ENCODE results near the gene CAMSAP2.

CAMSAP2 gene

DNA sequence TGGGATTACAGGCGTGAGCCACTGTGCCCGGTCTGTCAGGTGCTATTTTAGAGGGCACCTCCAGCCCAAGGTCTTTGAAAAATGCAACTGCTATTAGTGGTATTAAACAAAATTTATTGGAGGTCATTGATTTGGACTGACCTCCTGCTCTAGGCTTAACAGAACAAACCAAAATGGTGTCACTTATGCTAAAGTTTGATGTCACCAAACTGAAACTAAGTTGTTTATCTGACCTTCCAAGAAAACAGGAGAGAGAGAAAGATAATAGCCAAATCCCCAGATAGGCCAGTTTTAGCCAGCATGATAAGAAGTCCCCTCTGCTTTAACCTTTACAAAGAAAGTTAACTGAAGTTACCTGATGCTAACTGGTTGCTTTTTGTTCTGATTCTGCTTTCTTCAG lies 147.9 kb downstream of the CAMSAP2 start:
- H3K27ac ChIP-seq: no peak overlapping the region
- TF ChIP-seq, protein P1, sequence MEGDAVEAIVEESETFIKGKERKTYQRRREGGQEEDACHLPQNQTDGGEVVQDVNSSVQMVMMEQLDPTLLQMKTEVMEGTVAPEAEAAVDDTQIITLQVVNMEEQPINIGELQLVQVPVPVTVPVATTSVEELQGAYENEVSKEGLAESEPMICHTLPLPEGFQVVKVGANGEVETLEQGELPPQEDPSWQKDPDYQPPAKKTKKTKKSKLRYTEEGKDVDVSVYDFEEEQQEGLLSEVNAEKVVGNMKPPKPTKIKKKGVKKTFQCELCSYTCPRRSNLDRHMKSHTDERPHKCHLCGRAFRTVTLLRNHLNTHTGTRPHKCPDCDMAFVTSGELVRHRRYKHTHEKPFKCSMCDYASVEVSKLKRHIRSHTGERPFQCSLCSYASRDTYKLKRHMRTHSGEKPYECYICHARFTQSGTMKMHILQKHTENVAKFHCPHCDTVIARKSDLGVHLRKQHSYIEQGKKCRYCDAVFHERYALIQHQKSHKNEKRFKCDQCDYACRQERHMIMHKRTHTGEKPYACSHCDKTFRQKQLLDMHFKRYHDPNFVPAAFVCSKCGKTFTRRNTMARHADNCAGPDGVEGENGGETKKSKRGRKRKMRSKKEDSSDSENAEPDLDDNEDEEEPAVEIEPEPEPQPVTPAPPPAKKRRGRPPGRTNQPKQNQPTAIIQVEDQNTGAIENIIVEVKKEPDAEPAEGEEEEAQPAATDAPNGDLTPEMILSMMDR (conservative IDR thresholded peaks at IDR 0.05; ENCODE audit: low read depth): no peak
- ChIA-PET CTCF (no interaction called here), POLR2A (ENCODE audit: low non-redundant PET) (no interaction called here)
- no peak for DNase-seq (ENCODE audit: low spot score)

DNA sequence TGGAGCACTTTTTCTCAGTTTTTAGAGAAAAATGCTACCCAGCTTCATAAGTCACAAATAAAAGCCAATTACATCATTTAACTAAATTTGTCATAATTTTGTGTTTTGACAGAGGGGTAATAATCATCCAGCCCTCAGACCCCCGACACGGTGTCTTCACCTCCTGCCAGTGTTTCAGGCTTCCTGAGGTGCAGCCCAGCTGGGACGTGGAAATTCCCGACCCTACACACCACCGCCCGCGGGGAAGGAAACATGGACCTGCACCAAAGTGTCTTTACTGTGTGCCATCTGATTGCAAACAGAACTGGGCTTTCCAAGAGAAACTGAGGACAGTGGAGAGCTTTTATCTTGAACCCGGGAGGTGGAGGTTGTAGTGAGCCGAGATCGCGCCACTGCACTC lies 148.3 kb downstream of the CAMSAP2 start:
- no peak overlapping the region for H3K27ac ChIP-seq
- TF ChIP-seq, protein P1 (conservative IDR thresholded peaks at IDR 0.05; ENCODE audit: low read depth): no peak
- DNase-seq (ENCODE audit: low spot score): no peak
- ChIA-PET CTCF (no interaction called here), POLR2A (ENCODE audit: low non-redundant PET) (no interaction called here)

DNA sequence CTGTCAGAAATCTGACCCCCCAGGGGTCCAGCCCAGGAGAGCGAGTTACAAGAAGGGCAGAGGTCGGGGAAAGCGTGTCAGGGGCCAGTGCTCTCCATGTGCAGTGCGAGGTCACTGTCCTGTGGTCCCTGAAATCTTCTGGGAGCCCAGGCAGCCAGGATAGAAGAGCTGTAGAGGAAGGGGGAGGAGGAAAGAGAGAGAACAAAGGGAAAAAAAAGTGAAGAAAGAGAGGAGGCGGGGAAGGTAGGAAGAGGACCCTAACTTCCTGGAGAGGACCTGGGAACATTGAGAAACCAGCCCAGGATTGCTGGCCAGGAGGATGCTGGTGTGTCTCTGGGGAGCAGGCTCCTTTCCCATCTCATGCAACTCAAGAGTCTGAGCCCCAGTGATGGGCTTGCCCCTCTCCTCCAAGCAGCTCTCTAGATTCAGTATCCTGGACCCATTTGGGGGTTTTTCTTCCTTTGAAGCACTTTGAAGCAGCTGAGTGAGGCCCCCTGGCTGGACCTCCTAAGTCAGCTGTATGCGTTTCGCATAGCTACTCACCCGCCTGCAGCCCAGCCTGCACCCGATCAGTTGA lies 149.2 kb downstream of the CAMSAP2 start:
- POLR2A ChIA-PET (ENCODE audit: low non-redundant PET): no interaction called here
- TF ChIP-seq, protein P1 (conservative IDR thresholded peaks at IDR 0.05; ENCODE audit: low read depth): no peak
- CTCF ChIA-PET: interaction anchor here (1.2 to 1.4 kb wide), 2 partner anchors 84 to 329 kb away, joined by 4 to 5 read pairs; no protein-coding TSS in a partner anchor
- no peak overlapping the region for H3K27ac ChIP-seq
- DNase-seq (ENCODE audit: low spot score): no peak

DNA sequence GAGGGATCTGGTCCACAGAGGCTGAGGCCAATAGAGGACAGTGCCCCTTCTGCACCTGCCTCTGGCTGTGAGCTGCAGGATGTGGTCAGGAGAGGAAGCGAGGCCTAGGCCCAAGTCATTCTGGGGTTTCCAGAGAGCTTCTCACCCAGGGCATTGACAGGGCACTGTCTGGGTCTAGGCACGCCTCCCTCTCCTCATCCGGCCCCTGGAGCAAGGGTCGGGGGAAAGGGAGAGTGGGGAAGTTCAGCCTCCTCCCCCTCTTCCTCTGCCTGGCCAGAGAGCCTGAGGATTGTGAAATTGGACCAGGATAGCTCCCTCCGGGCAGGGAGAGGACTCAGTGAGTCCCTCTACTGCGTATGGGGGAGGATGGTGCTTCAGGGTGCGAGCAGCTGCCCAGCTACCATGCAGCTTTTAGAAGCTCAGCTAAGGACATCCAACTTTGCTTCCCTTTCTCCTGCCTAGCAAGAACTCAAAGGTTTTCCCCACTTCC lies 149.7 kb downstream of the CAMSAP2 start:
- DNase-seq (ENCODE audit: low spot score): no peak
- ChIA-PET POLR2A (ENCODE audit: low non-redundant PET) (no interaction called here), CTCF (interaction anchor here (1.2 to 1.4 kb wide), 2 partner anchors 83 to 330 kb away, joined by 4 to 5 read pairs; no protein-coding TSS in a partner anchor)
- H3K27ac ChIP-seq: no peak overlapping the region
- TF ChIP-seq, protein P1 (conservative IDR thresholded peaks at IDR 0.05; ENCODE audit: low read depth): no peak

DNA sequence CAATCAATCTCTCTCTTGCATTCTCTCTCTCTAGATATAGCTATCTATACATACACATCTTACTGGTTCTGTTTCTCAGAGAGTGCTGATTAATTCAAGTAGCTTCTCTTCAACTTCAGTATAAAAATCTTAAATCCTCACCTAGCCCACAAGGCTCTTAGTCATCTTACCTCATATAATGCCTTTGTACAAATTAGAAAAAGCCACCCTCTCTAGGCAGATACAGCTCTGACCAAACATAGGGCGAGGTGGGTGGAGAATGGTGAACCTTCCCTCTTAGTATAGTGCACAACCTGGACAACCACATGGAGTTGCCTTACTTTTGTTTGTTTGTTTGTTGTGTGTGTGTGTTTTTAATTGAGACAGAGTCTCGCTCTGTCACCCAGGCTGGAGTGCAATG lies 150.9 kb downstream of the CAMSAP2 start:
- TF ChIP-seq, protein P1 (conservative IDR thresholded peaks at IDR 0.05; ENCODE audit: low read depth): no peak
- ChIA-PET POLR2A (ENCODE audit: low non-redundant PET) (no interaction called here), CTCF (interaction anchor here (0.7 kb wide), 1 partner anchor 365 kb away, joined by 3 read pairs; no protein-coding TSS in a partner anchor)
- no peak for DNase-seq (ENCODE audit: low spot score)
- no peak overlapping the region for H3K27ac ChIP-seq

DNA sequence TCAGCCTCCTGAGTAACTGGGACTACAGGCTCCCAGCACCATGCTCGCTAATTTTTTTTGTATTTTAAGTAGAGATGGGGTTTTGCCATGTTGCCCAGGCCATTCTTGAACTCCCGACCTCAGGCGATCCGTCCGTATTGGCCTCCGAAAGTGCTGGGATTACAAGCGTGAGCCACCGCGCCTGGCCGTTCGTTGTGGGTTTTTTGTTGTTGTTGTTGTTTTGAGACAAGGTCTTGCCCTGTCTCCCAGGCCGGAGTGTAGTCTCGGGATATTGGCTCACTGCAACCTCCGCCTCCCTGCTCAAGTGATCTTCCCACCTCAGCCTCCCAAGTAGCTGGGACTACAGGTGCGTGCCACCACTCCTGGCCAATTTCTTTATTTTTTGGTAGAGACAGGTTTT lies 151.3 kb downstream of the CAMSAP2 start:
- no peak for DNase-seq (ENCODE audit: low spot score)
- TF ChIP-seq, protein P1 (conservative IDR thresholded peaks at IDR 0.05; ENCODE audit: low read depth): no peak
- CTCF ChIA-PET: interaction anchor here (0.6 to 1.7 kb wide), 5 partner anchors 11 to 134 kb away, joined by 3 to 11 read pairs (median 5); partner anchors contain the start of gene KIF21B
- POLR2A ChIA-PET (ENCODE audit: low non-redundant PET): no interaction called here
- H3K27ac ChIP-seq: no peak overlapping the region
